Measurements from ENCODE around the gene KNOP1. TPM values are rescaled to one million over a fixed set of nuclear protein-coding genes. Genes with fewer than 3 reads are reported as not detected.

Gene KNOP1
- total and polyA plus RNA-seq, 12 donors, result 8.1 to 30.6 (median 13.7) TPM

DNA sequence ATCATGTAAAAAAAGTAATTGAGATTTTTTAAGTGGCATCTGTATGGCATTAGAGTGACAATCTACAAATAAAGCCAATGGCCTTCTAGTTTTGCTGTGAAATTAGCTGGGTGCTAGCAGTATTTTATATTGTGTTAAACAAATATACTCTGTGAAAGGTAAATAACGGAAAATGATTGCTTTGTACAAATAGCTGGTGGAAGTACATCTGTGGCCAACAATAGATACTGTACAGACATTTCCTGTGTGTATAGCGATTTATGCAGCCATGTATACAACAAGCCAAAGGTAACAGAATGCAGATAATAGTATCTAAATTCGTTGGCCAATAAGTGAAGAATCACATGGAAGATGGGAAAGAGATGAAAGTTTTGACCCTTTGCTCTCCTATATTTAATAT is 26.6 kb upstream of the KNOP1 start:
- peaks cover 0 to 4% of the 10 kb centered on the region in 2 donors for H3K4me1 ChIP-seq (replicated peaks in 1 of 2)
- intact Hi-C loops (cut with DNase I), result no loop called here
- no peaks in the 10 kb centered on the region for H3K27me3 ChIP-seq
- no peak for TF ChIP-seq POLR2A (IDR thresholded peaks at IDR 0.05)
- TF ChIP-seq, protein P1, sequence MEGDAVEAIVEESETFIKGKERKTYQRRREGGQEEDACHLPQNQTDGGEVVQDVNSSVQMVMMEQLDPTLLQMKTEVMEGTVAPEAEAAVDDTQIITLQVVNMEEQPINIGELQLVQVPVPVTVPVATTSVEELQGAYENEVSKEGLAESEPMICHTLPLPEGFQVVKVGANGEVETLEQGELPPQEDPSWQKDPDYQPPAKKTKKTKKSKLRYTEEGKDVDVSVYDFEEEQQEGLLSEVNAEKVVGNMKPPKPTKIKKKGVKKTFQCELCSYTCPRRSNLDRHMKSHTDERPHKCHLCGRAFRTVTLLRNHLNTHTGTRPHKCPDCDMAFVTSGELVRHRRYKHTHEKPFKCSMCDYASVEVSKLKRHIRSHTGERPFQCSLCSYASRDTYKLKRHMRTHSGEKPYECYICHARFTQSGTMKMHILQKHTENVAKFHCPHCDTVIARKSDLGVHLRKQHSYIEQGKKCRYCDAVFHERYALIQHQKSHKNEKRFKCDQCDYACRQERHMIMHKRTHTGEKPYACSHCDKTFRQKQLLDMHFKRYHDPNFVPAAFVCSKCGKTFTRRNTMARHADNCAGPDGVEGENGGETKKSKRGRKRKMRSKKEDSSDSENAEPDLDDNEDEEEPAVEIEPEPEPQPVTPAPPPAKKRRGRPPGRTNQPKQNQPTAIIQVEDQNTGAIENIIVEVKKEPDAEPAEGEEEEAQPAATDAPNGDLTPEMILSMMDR (IDR thresholded peaks at IDR 0.05), result no peak
- H3K27ac ChIP-seq, result no peak overlapping the region
- no peaks in the 10 kb centered on the region for H3K36me3 ChIP-seq (replicated peaks in 1 of 2)
- DNase-seq, result no peak
- H3K4me3 ChIP-seq, result no peak overlapping the region
- WGBS, 4 donors, result 74 to 80% (median 75%) methylated on average over 3 of the region's 3 CpGs
- H3K9me3 ChIP-seq (replicated peaks in 1 of 3), result no peaks in the 10 kb centered on the region

- intact Hi-C loops (cut with DNase I), result no loop called here
- Histone ChIP-seq H3K36me3 (replicated peaks in 1 of 2) (no peaks in the 10 kb centered on the region), H3K4me3 (no peak overlapping the region), H3K27ac (no peak overlapping the region), H3K4me1 (replicated peaks in 1 of 2) (peaks cover 0 to 4% of the 10 kb centered on the region in 2 donors), H3K9me3 (replicated peaks in 1 of 3) (no peaks in the 10 kb centered on the region), H3K27me3 (no peaks in the 10 kb centered on the region)
- TF ChIP-seq, protein P1 (IDR thresholded peaks at IDR 0.05), result no peak
- no peak for TF ChIP-seq POLR2A (IDR thresholded peaks at IDR 0.05)
- peak in 1 of 7 donors; percentile 9 for DNase-seq
These were observed 25.8 kb upstream of the KNOP1 start for GRCh38 chr16:19743816-19744159.

DNA sequence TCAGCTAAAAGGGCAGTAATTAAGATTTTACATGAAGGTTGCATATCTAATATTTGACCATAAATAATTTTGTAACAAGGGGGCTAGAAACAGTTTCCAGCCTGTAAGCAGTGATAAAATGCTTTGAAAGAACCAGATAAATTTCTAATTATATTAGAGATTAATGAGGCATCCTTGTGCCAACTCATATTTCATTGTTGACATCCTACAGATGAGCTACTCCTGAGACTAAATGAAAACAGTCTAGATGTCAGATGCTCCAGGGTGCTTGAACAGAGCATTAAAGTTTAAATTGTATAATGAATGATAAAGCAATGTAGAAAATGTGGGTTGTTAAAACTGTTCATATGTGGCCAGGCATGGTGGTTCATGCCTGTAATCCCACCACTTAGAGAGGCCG is 23.3 kb upstream of the KNOP1 start:
- Histone ChIP-seq H3K27ac (no peak overlapping the region), H3K27me3 (no peaks in the 10 kb centered on the region), H3K4me1 (replicated peaks in 1 of 2) (no peaks in the 10 kb centered on the region), H3K4me3 (no peak overlapping the region), H3K36me3 (replicated peaks in 1 of 2) (no peaks in the 10 kb centered on the region), H3K9me3 (replicated peaks in 1 of 3) (no peaks in the 10 kb centered on the region)
- WGBS, 4 donors, result 93 to 100% (median 100%) methylated on average over 1 of the region's 1 CpG
- no peak for DNase-seq
- TF ChIP-seq, protein P1 (IDR thresholded peaks at IDR 0.05), result no peak
- no peak for TF ChIP-seq POLR2A (IDR thresholded peaks at IDR 0.05)
- intact Hi-C loops (cut with DNase I), result no loop called here

GRCh38 chr16:19737306-19738038 is 19.4 kb upstream of the KNOP1 start:
- no peak for TF ChIP-seq POLR2A (IDR thresholded peaks at IDR 0.05)
- TF ChIP-seq, protein P1 (IDR thresholded peaks at IDR 0.05), result no peak
- intact Hi-C loops (cut with DNase I), result no loop called here
- Histone ChIP-seq H3K36me3 (replicated peaks in 1 of 2) (no peaks in the 10 kb centered on the region), H3K9me3 (replicated peaks in 1 of 3) (no peaks in the 10 kb centered on the region), H3K27me3 (no peaks in the 10 kb centered on the region), H3K4me1 (replicated peaks in 1 of 2) (no peaks in the 10 kb centered on the region), H3K4me3 (no peak overlapping the region), H3K27ac (no peak overlapping the region)
- no peak for DNase-seq
- 83 to 91% (median 87%) methylated on average over 12 of the region's 12 CpGs for WGBS, 4 donors
